SH-SY5Y (cell line): ENCODE measurements around the gene KAT6B.

Experiments
- GATA2 ChIP-seq: IDR thresholded peaks from 2 replicates; pipeline ENCODE4 v1.6.1; 2011; ENCODE audit warnings: mild to moderate bottlenecking, low read depth, low read length
- GATA3 ChIP-seq: IDR thresholded peaks from 2 replicates; pipeline ENCODE4 v1.6.1; 2011; ENCODE audit warnings: low read depth, mild to moderate bottlenecking, low read length, moderate library complexity

Gene KAT6B

GRCh38 chr10:75070961-75071428 lies 244.6 kb downstream of the KAT6B start:
- TF ChIP-seq GATA2 = no peak
- no peak for TF ChIP-seq GATA3

- no peak for TF ChIP-seq GATA2
- no peak for TF ChIP-seq GATA3
Measured at GRCh38 chr10:75071756-75072155, 245.4 kb downstream of the KAT6B start.

GRCh38 chr10:75072727-75073126 lies 246.3 kb downstream of the KAT6B start:
- no peak for TF ChIP-seq GATA3
- TF ChIP-seq GATA2 = no peak

GRCh38 chr10:75073442-75073841 lies 247.0 kb downstream of the KAT6B start:
- TF ChIP-seq GATA3 (no peak), GATA2 (no peak)

GRCh38 chr10:75074711-75075445 lies 248.5 kb downstream of the KAT6B start:
- TF ChIP-seq GATA2 = no peak
- no peak for TF ChIP-seq GATA3

- TF ChIP-seq GATA3 (no peak), GATA2 (no peak)
Measured at GRCh38 chr10:75076348-75076747, 249.9 kb downstream of the KAT6B start.

GRCh38 chr10:75079436-75080083 lies 253.2 kb downstream of the KAT6B start:
- TF ChIP-seq GATA3 (no peak), GATA2 (no peak)

GRCh38 chr10:75080554-75080953 lies 254.2 kb downstream of the KAT6B start:
- TF ChIP-seq GATA2 (no peak), GATA3 (no peak)

GRCh38 chr10:75081379-75081778 lies 255.0 kb downstream of the KAT6B start:
- TF ChIP-seq GATA2 (no peak), GATA3 (no peak)
